ENCODE data around the gene GAB4. TPM values are rescaled to one million over a fixed set of nuclear protein-coding genes. Genes with fewer than 3 reads are reported as not detected.

GAB4 gene
- total and polyA plus RNA-seq, 10 of the 15 experiments (the other 5 are each of a cell fraction or from before 2014, with no cell fraction given), result not detected

DNA sequence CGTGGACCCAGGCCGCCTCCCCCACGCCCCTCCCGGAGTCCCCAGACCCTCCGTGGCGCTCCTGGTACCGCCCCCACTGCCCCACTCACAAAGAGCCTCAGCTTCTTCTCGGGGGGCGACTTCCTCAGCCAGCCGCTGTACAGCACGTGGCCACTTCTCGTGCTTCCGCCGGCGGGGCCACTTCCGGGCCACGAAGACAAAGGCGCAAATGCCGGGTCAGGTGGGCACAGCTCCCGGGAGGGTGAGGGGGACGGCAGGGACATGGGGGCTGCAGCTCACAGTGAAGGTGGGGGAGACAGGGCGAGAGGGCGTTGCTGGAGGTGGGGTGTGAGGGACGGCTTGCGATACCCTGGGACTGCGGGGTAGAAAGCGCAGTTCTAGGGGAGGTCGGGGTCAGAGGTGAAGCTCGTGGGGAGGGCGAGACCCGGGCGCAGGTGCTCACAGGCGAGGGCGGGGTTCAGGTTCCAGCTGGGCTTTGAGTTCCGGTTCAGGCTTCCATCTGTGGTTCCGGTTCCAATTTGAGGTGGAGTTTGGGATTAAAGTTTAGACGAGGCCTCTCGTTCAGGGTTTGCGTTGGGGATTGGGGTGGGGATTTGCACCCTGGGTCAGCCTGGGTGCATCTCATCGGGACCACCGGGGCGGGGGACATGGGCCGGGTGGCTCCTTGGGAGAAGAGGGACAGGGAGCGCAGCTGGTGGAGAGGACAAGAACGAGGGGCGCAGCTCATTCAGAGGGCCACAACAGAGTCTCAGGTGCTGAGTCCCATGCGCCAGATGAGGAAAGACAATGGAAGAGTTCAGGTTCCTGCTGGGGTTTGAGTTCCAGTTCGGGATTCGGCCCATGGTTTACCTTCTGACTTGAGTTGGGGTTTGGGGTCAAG lies at the start of gene GAB4 (continued):
- no peak for TF ChIP-seq PRDM15 (CRISPR knock-in tag; IDR thresholded peaks at IDR 0.05)
- TF ChIP-seq ZBED1 (IDR thresholded peaks at IDR 0.05; ENCODE audit: borderline replicate concordance), result no peak
- no peak for TF ChIP-seq GABPA (IDR thresholded peaks at IDR 0.05; ENCODE audit: low read depth)
- TF ChIP-seq POLR2AphosphoS2 (IDR thresholded peaks at IDR 0.05; ENCODE audit: low read depth, low read length), result no peak
- no peak for TF ChIP-seq POU2F2 (IDR thresholded peaks at IDR 0.05; ENCODE audit: borderline replicate concordance, low read depth, low read length)
- no peak for TF ChIP-seq ZNF24 (IDR thresholded peaks at IDR 0.05)
- TF ChIP-seq IRF3 (IDR thresholded peaks at IDR 0.05), result no peak
- TF ChIP-seq BRCA1 (IDR thresholded peaks at IDR 0.05; ENCODE audit: low read depth, low read length), result no peak
